Kidney epithelial cell (primary cell): ENCODE measurements around the gene LINS1. TPM values are rescaled to one million over a fixed set of nuclear protein-coding genes. Genes with fewer than 3 reads are reported as not detected.
"Not testable (repeated sequence)": the region's sequence is repeated elsewhere in the genome, so short reads cannot be mapped to it uniquely, and the experiment has no call there.

ENCODE experiments used
- DNase-seq: peaks from one replicate; pipeline ENCODE4 v3.0.0-alpha.2; 2010; ENCODE audit warnings: low read depth
- H3K27me3 ChIP-seq: 2 replicates; pipeline ENCODE4 v1.6.0; 2011; ENCODE audit warnings: low read length; ENCODE audit not compliant: control insufficient read depth, insufficient read depth
- H3K36me3 ChIP-seq: 2 replicates; pipeline ENCODE4 v1.5.1; 2011; ENCODE audit warnings: low read length; ENCODE audit not compliant: control insufficient read depth, insufficient read depth
- H3K4me3 ChIP-seq: 2 replicates; pipeline ENCODE4 v1.5.1; 2011; ENCODE audit warnings: low read depth, mild to moderate bottlenecking, control low read depth, low read length
- total RNA-seq: library from RNA; depleted of rRNA; stranded (reverse); fragments of >200 nt; gene quantifications from 2 replicates; pipeline ENCODE4 v1.2.3, GENCODE V29; 2015
- TF ChIP-seq, protein P1 (sequence below): IDR thresholded peaks from 2 replicates; pipeline ENCODE4 v1.5.1; 2011; ENCODE audit warnings: mild to moderate bottlenecking, moderate library complexity, low read length, control low read depth, inconsistent platforms; ENCODE audit not compliant: insufficient read depth, poor library complexity, severe bottlenecking

The LINS1 gene
- total RNA-seq, 1 donor from 2014 or later: 8.5 TPM

DNA sequence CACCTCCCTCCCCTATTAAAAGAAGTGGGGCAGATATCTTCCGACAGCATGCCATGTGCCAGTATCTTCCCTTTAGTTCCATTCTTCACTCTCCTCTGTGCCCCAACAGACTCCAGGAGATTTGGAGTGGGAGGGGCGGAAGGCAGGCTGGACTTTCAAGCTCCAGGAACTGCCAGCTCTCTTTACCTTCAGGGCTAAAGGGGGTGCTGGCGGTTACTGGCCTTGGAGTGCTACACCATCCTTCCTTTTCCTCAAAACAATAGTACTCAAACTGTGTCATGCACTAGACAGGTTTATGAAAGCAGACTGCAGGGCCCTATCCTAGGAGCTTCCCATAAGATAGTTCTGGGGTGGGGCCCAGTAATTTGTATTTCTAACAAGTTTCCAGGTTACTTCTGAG lies 6.0 kb downstream of the LINS1 start:
- TF ChIP-seq, protein P1, sequence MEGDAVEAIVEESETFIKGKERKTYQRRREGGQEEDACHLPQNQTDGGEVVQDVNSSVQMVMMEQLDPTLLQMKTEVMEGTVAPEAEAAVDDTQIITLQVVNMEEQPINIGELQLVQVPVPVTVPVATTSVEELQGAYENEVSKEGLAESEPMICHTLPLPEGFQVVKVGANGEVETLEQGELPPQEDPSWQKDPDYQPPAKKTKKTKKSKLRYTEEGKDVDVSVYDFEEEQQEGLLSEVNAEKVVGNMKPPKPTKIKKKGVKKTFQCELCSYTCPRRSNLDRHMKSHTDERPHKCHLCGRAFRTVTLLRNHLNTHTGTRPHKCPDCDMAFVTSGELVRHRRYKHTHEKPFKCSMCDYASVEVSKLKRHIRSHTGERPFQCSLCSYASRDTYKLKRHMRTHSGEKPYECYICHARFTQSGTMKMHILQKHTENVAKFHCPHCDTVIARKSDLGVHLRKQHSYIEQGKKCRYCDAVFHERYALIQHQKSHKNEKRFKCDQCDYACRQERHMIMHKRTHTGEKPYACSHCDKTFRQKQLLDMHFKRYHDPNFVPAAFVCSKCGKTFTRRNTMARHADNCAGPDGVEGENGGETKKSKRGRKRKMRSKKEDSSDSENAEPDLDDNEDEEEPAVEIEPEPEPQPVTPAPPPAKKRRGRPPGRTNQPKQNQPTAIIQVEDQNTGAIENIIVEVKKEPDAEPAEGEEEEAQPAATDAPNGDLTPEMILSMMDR: no peak
- Histone ChIP-seq H3K36me3 (no peaks in the 10 kb centered on the region), H3K4me3 (no peak overlapping the region), H3K27me3 (no peaks in the 10 kb centered on the region)
- DNase-seq: no peak

DNA sequence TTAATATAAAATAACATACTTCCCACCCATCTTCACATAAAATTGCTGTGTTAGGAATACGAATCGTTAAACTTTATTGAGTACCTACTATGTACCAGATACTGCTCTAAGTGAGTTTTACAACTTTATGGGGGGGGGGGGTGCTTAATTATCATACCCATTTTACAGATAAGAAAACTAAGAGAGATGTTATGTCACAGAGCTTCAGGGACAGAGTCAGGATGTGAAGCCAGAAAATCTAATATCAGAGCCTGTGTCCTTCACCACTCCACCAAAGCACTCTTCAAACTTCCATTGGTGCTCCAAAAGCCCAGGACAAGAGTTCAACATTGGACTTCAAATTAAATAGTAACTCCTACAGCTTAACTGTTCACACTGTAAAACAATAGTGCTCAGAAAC lies 8.6 kb downstream of the LINS1 start:
- TF ChIP-seq, protein P1: no peak

DNA sequence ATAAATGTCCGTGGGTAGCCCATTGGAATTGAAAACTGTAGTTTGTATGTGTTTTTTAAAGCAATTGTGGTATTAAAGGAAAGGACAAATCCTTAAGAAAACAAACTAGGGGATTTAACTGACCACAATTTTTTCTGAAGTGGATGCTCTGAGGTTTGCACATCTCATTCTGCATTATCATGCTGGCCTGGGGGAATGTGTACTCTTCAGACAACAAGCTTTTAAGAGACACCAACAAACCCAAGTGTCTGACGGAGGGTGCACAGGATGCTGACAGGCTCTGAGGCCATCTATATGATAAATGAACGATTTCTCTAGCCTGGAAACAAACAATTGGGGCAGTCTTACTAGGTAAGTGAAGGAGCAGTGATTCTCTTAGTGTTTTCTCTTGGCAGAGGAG lies 9.1 kb downstream of the LINS1 start:
- no peak overlapping the region for H3K4me3 ChIP-seq
- H3K36me3 ChIP-seq: no peaks in the 10 kb centered on the region
- TF ChIP-seq, protein P1: no peak
- no peak for DNase-seq
- H3K27me3 ChIP-seq: no peaks in the 10 kb centered on the region

More for the DNA sequence above, 8.6 kb downstream of the LINS1 start:
- no peaks in the 10 kb centered on the region for H3K27me3 ChIP-seq
- H3K36me3 ChIP-seq: no peaks in the 10 kb centered on the region
- no peak overlapping the region for H3K4me3 ChIP-seq
- DNase-seq: no peak

DNA sequence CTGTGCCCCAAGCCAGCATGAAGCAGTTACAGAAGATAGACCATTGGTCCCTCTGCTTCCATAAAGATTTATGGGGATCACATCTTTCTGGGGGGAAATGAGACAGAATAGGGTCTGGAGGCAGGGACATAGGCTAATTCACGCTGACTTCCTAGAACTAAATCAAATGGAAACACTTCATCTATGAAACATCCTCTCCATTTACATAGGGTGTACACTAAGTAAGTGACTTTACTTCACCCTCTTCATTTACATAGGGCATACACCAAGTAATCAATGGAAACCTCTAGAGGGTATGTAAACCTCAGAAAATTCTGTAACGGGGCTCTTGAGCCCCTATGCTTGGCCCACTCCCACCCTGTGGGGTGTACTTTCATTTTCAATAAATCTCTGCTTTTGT lies 10.1 kb downstream of the LINS1 start:
- H3K27me3 ChIP-seq: no peaks in the 10 kb centered on the region
- TF ChIP-seq, protein P1: no peak
- H3K36me3 ChIP-seq: no peaks in the 10 kb centered on the region
- no peak for DNase-seq
- no peak overlapping the region for H3K4me3 ChIP-seq

DNA sequence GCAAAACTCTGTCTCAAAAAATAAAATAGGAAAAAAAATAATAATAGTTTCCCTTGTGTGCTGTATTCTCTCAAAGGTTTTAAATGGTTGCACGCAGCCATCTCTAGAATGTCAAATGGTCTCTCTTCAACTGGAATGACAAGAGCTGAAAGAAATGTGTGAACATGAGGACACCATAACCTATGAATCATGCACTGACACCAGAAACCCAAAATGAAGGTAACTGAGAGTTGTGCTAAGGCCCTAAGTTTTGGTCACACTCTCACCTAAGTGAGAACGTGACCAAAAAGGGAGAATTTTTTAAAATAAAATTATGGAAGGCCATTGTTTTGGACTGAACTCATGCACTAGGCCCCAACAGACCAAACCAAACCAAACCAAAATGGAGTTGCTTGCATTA lies 10.8 kb downstream of the LINS1 start:
- H3K4me3 ChIP-seq, DNase-seq, H3K27me3 ChIP-seq, H3K36me3 ChIP-seq: not testable (repeated sequence)

DNA sequence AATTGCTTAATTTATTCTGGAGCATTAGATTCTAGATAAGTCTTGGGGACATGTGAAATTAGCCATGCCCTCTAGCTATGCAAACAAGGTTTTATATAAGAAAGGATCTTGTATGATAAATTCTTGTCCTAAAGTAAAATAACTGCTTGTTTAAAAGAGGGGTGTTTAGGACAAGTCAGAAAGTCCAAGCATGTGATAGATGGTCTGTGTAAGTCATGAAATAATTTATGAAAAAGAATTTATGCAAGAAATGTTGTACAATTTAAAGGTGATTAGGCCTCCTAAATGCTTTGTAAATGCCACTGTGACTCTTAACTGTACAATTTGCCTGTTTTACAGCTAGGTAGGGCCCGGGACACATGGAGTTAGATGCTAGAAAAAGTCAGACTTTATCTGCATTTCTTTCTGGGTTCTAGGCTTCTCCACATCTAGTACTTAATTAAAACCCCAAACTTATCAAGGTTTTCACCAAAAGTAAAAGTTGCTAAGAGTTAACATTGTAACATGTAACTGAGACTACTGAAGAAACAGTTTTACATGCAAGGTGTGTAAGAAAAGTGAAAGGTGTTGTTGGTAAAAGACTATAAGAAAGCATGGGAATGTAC lies 13.2 kb downstream of the LINS1 start:
- no peaks in the 10 kb centered on the region for H3K36me3 ChIP-seq
- TF ChIP-seq, protein P1: no peak
- no peaks in the 10 kb centered on the region for H3K27me3 ChIP-seq
- H3K4me3 ChIP-seq: no peak overlapping the region
- no peak for DNase-seq
